ENCODE results near the gene KLK2.

DNA sequence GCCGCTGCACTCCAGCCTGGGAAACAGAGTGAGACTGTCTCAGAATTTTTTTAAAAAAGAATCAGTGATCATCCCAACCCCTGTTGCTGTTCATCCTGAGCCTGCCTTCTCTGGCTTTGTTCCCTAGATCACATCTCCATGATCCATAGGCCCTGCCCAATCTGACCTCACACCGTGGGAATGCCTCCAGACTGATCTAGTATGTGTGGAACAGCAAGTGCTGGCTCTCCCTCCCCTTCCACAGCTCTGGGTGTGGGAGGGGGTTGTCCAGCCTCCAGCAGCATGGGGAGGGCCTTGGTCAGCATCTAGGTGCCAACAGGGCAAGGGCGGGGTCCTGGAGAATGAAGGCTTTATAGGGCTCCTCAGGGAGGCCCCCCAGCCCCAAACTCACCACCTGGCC lies at the start of gene KLK2:
- TF ChIP-seq CTCF (IDR thresholded peaks at IDR 0.05) (no peak), POLR2A (IDR thresholded peaks at IDR 0.05) (no peak)

Measured in tibial nerve (tissue), 3 donors.